ENCODE results near the gene MGLL. TPM values are rescaled to one million over a fixed set of nuclear protein-coding genes. Genes with fewer than 3 reads are reported as not detected.
A peak's percentile ranks its signal among the peaks of the same experiment; 100 is the strongest.

Gene MGLL
- total RNA-seq, 4 donors from 2014 or later: 58.9 to 129 (median 96.3) TPM

GRCh38 chr3:127674101-127674721 is 148.1 kb downstream of the MGLL start:
- no peak for TF ChIP-seq CTCF (IDR thresholded peaks at IDR 0.05)
- DNase-seq (ENCODE audit: low spot score) (peak; percentile 17), ATAC-seq (ENCODE audit: low FRiP score) (no peak)

GRCh38 chr3:127673191-127674100 is 148.9 kb downstream of the MGLL start:
- ATAC-seq (ENCODE audit: low FRiP score) (peak; percentile 49), DNase-seq (ENCODE audit: low spot score) (peak; percentile 23)
- TF ChIP-seq CTCF (IDR thresholded peaks at IDR 0.05): no peak

GRCh38 chr3:127672429-127673190 is 149.7 kb downstream of the MGLL start, which contains the start of gene ABTB1:
ABTB1 (plus strand) TSS chr3:127672952; CDS start chr3:127673026, 74 bp downstream.
- peak; percentile 42 for DNase-seq (ENCODE audit: low spot score)
- ATAC-seq (ENCODE audit: low FRiP score): peak; percentile 74
- TF ChIP-seq CTCF (IDR thresholded peaks at IDR 0.05): no peak

- DNase-seq (ENCODE audit: low spot score) (peak; percentile 21), ATAC-seq (ENCODE audit: low FRiP score) (peak; percentile 8)
- no peak for TF ChIP-seq CTCF (IDR thresholded peaks at IDR 0.05)
Observed at GRCh38 chr3:127671523-127672428, 150.5 kb downstream of the MGLL start.

- DNase-seq (ENCODE audit: low spot score) (peak; percentile 18), ATAC-seq (ENCODE audit: low FRiP score) (no peak)
- TF ChIP-seq CTCF (IDR thresholded peaks at IDR 0.05): no peak
Observed at GRCh38 chr3:127670761-127671522, 151.4 kb downstream of the MGLL start.
